ENCODE results near the gene FCSK. TPM values are rescaled to one million over a fixed set of nuclear protein-coding genes. Genes with fewer than 3 reads are reported as not detected.
A peak's percentile ranks its signal among the peaks of the same experiment; 100 is the strongest.

The FCSK gene
- polyA plus RNA-seq, 4 donors: 19.6 to 43.5 (median 24.4) TPM

- FAIRE-seq (no peak), DNase-seq (no peak)
- no peaks in the 10 kb centered on the region for H3K9me3 ChIP-seq (ENCODE audit: control insufficient read depth in 2 of 2, insufficient read depth in 1 of 2, low read depth in 1 of 2, low read length in 1 of 2)
- H3K27ac ChIP-seq (ENCODE audit: low read depth in 1 of 3, low read length in 2 of 3): no peak overlapping the region
- WGBS, 3 donors: 70 to 74% (median 72%) methylated on average over 8 of the region's 8 CpGs
- no peaks in the 10 kb centered on the region for H3K27me3 ChIP-seq (ENCODE audit: control insufficient read depth in 3 of 3, insufficient read depth in 3 of 3, low read length in 3 of 3)
- H3K4me3 ChIP-seq (ENCODE audit: low read depth in 1 of 3, low read length in 3 of 3): no peak overlapping the region
- H3K36me3 ChIP-seq (ENCODE audit: control insufficient read depth in 3 of 3, insufficient read depth in 2 of 3, low read depth in 1 of 3, low read length in 3 of 3): peaks cover 12 to 54% (median 14%) of the 10 kb centered on the region in 3 donors
- peaks cover 2 to 14% (median 4%) of the 10 kb centered on the region in 3 donors for H3K4me1 ChIP-seq (ENCODE audit: control insufficient read depth in 3 of 3, insufficient read depth in 2 of 3, low read depth in 1 of 3, low read length in 2 of 3)
Observed at GRCh38 chr16:70527315-70527996, 73.1 kb downstream of the FCSK start.

- peaks cover 2 to 13% (median 2%) of the 10 kb centered on the region in 3 donors for H3K4me1 ChIP-seq (ENCODE audit: control insufficient read depth in 3 of 3, insufficient read depth in 2 of 3, low read depth in 1 of 3, low read length in 2 of 3)
Observed at GRCh38 chr16:70529051-70529777, 74.8 kb downstream of the FCSK start.

More at GRCh38 chr16:70529051-70529777, 74.8 kb downstream of the FCSK start:
- Histone ChIP-seq H3K27ac (ENCODE audit: low read depth in 1 of 3, low read length in 2 of 3) (no peak overlapping the region), H3K36me3 (ENCODE audit: control insufficient read depth in 3 of 3, insufficient read depth in 2 of 3, low read depth in 1 of 3, low read length in 3 of 3) (peaks cover 20 to 57% (median 21%) of the 10 kb centered on the region in 3 donors), H3K9me3 (ENCODE audit: control insufficient read depth in 2 of 2, insufficient read depth in 1 of 2, low read depth in 1 of 2, low read length in 1 of 2) (no peaks in the 10 kb centered on the region), H3K4me3 (ENCODE audit: low read depth in 1 of 3, low read length in 3 of 3) (no peak overlapping the region), H3K27me3 (ENCODE audit: control insufficient read depth in 3 of 3, insufficient read depth in 3 of 3, low read length in 3 of 3) (no peaks in the 10 kb centered on the region)
- DNase-seq: peak; percentile 23 to 40
- no peak for FAIRE-seq
- 57 to 64% (median 61%) methylated on average over 8 of the region's 8 CpGs for WGBS, 3 donors

Other genes with a start within 250 kb of the FCSK start
- 10 to 100 TPM in 3 of 4 donors, 1 to 10 TPM in 1; 6.3 to 12.9 (median 11.3) TPM for gene EXOSC6, start 202.7 kb upstream of the FCSK start, polyA plus RNA-seq
- 10 to 100 TPM; 21.7 to 56.8 (median 45.4) TPM for gene AARS1, start 165.1 kb upstream of the FCSK start, polyA plus RNA-seq
- gene DDX19B, start 155.4 kb upstream of the FCSK start, polyA plus RNA-seq: 10 to 100 TPM; 21.3 to 28.9 (median 27.7) TPM
- gene DDX19A, start 107.7 kb upstream of the FCSK start, polyA plus RNA-seq: 10 to 100 TPM; 11.0 to 27.8 (median 18.4) TPM
- 10 to 100 TPM in 1 of 4 donors, 1 to 10 TPM in 3; 5.6 to 16.3 (median 8.4) TPM for gene ST3GAL2, start 15.5 kb upstream of the FCSK start, polyA plus RNA-seq
- gene COG4, start 69.0 kb downstream of the FCSK start, polyA plus RNA-seq: 10 to 100 TPM; 48.1 to 93.5 (median 54.3) TPM
- 100 to 1,000 TPM in 1 of 4 donors, 10 to 100 TPM in 3; 33.3 to 203 (median 69.3) TPM for gene SF3B3, start 69.2 kb downstream of the FCSK start, polyA plus RNA-seq
- gene IL34, start 192.0 kb downstream of the FCSK start, polyA plus RNA-seq: 10 to 100 TPM in 1 of 4 donors, 1 to 10 TPM in 2, not detected in 1; 1.5 to 25.2 (median 6.5) TPM
- gene MTSS2, start 231.5 kb downstream of the FCSK start, polyA plus RNA-seq: 10 to 100 TPM in 2 of 4 donors, 1 to 10 TPM in 2; 2.9 to 15.2 (median 11.0) TPM